ENCODE data around the gene ZNF808. TPM values are rescaled to one million over a fixed set of nuclear protein-coding genes. Genes with fewer than 3 reads are reported as not detected.
A peak's percentile ranks its signal among the peaks of the same experiment; 100 is the strongest.
"Not testable (repeated sequence)": the region's sequence is repeated elsewhere in the genome, so short reads cannot be mapped to it uniquely, and the experiment has no call there.

The ZNF808 gene
- 10 to 100 TPM in 1 of 6 experiments, 1 to 10 TPM in 5; 3.3 to 12.3 (median 5.8) TPM for total RNA-seq
- long read RNA-seq, partial matches to known transcripts, result 0 of 2 reads
- long read RNA-seq, other reads (novel, unspliced or antisense), result 1 of 2 reads

GRCh38 chr19:52527134-52527955 is at the start of gene ZNF808:
ZNF808 (plus strand) TSS chr19:52527668; CDS start chr19:52543285, 15,617 bp downstream.
- DNase-seq (peak; percentile 96 to 98 (median 97)), ATAC-seq (peak; percentile 98 to 99 (median 99))
- H3K4me1 ChIP-seq, result no peaks in the 10 kb centered on the region
- H3K36me3 ChIP-seq, result no peaks in the 10 kb centered on the region
- H3K4me3 ChIP-seq, result peak within 1 kb of the TSS; percentile 60 to 87 (median 74)
- intact Hi-C loops (cut with DNase I), result no loop called here
- WGBS (ENCODE audit: insufficient coverage, low coverage, low lambda C conversion rate, missing lambda C conversion rate), result 0% methylated on average over 17 of the region's 54 CpGs
- H3K9me3 ChIP-seq, result no peaks in the 10 kb centered on the region
- TF ChIP-seq POLR2A (IDR thresholded peaks at IDR 0.05) (no peak), CTCF (IDR thresholded peaks at IDR 0.05) (peak; percentile 33 to 51 (median 38))
- H3K27ac ChIP-seq, result peak within 1 kb of the TSS; percentile 54 to 80 (median 68)
- no peaks in the 10 kb centered on the region for H3K27me3 ChIP-seq

GRCh38 chr19:52484111-52484743 is 43.2 kb upstream of the ZNF808 start:
- H3K36me3 ChIP-seq; ATAC-seq; DNase-seq; H3K9me3 ChIP-seq; intact Hi-C loops (cut with DNase I); H3K4me3 ChIP-seq; H3K27me3 ChIP-seq; H3K4me1 ChIP-seq; H3K27ac ChIP-seq: not testable (repeated sequence)
- WGBS (ENCODE audit: insufficient coverage, low coverage, low lambda C conversion rate, missing lambda C conversion rate), result 24% methylated on average over 4 of the region's 7 CpGs

GRCh38 chr19:52485064-52485463 is 42.4 kb upstream of the ZNF808 start:
- H3K4me1 ChIP-seq; H3K36me3 ChIP-seq; H3K4me3 ChIP-seq; ATAC-seq; DNase-seq; H3K9me3 ChIP-seq; intact Hi-C loops (cut with DNase I); H3K27ac ChIP-seq; H3K27me3 ChIP-seq: not testable (repeated sequence)
- 31% methylated on average over 6 of the region's 7 CpGs for WGBS (ENCODE audit: insufficient coverage, low coverage, low lambda C conversion rate, missing lambda C conversion rate)

- H3K27me3 ChIP-seq; H3K9me3 ChIP-seq; H3K36me3 ChIP-seq; H3K4me1 ChIP-seq; H3K27ac ChIP-seq; H3K4me3 ChIP-seq; intact Hi-C loops (cut with DNase I); DNase-seq; ATAC-seq: not testable (repeated sequence)
- 9% methylated on average over 7 of the region's 8 CpGs for WGBS (ENCODE audit: insufficient coverage, low coverage, low lambda C conversion rate, missing lambda C conversion rate)
These were observed 41.8 kb upstream of the ZNF808 start for GRCh38 chr19:52485561-52486240.

- DNase-seq, result no peak
- H3K27me3 ChIP-seq, result no peaks in the 10 kb centered on the region
- H3K27ac ChIP-seq, result no peak overlapping the region
- ATAC-seq, result no peak
- H3K4me3 ChIP-seq, result no peak overlapping the region
- no peaks in the 10 kb centered on the region for H3K36me3 ChIP-seq
- TF ChIP-seq CTCF (IDR thresholded peaks at IDR 0.05) (no peak), POLR2A (IDR thresholded peaks at IDR 0.05) (no peak)
- no peaks in the 10 kb centered on the region for H3K4me1 ChIP-seq
- WGBS (ENCODE audit: insufficient coverage, low coverage, low lambda C conversion rate, missing lambda C conversion rate), result 6% methylated on average over 3 of the region's 37 CpGs
- intact Hi-C loops (cut with DNase I), result no loop called here
- peaks cover 0 to 2% (median 0%) of the 10 kb centered on the region in 4 donors for H3K9me3 ChIP-seq
These were observed 35.1 kb upstream of the ZNF808 start for GRCh38 chr19:52492201-52492993.

All from right lobe of liver (tissue), 6 donors.